Measurements from ENCODE around the gene C20orf144. TPM values are rescaled to one million over a fixed set of nuclear protein-coding genes. Genes with fewer than 3 reads are reported as not detected.

The C20orf144 gene
- total RNA-seq, 2 experiments from 2014 or later: 0.42 to 0.44 TPM

GRCh38 chr20:33701629-33702450 is 39.7 kb downstream of the C20orf144 start:
- Histone ChIP-seq H3K27ac (ENCODE audit: low read depth, low read length, poor library complexity, severe bottlenecking) (no peak overlapping the region), H3K4me2 (ENCODE audit: low read length) (no peak overlapping the region), H3K79me2 (ENCODE audit: insufficient read depth, low read depth, low read length) (no peaks in the 10 kb centered on the region), H4K20me1 (ENCODE audit: insufficient read depth, low read length) (no peaks in the 10 kb centered on the region), H2AFZ (ENCODE audit: low read length) (no peak overlapping the region), H3K9me2 (ENCODE audit: insufficient read depth, low read length) (no peaks in the 10 kb centered on the region), H3K4me1 (ENCODE audit: insufficient read depth, low read length, poor library complexity, severe bottlenecking) (peaks cover 5% of the 10 kb centered on the region), H3K9me3 (ENCODE audit: low read length) (no peaks in the 10 kb centered on the region), H3K36me3 (ENCODE audit: insufficient read depth, low read length) (no peaks in the 10 kb centered on the region), H3K4me3 (ENCODE audit: low read depth, low read length, poor library complexity, severe bottlenecking) (no peak overlapping the region)
- TF ChIP-seq EZH2phosphoT487 (IDR thresholded peaks at IDR 0.05; ENCODE audit: borderline replicate concordance, low read depth, low read length): no peak
- no peak for TF ChIP-seq CTCF (conservative IDR thresholded peaks at IDR 0.05; ENCODE audit: low read length)
- DNase-seq (ENCODE audit: low spot score): no peak
- ChIA-PET POLR2A (no interaction called here), CTCF (ENCODE audit: unreplicated experiment) (no interaction called here)
- intact Hi-C loops (cut with micrococcal nuclease; ENCODE audit: unreplicated experiment): no loop called here
- no TSS peak for BruUV-seq (replicated peaks)

- no peaks in the 10 kb centered on the region for H3K79me2 ChIP-seq (ENCODE audit: insufficient read depth, low read depth, low read length)
- no peak for DNase-seq (ENCODE audit: low spot score)
- TF ChIP-seq EZH2phosphoT487 (IDR thresholded peaks at IDR 0.05; ENCODE audit: borderline replicate concordance, low read depth, low read length): no peak
- no peaks in the 10 kb centered on the region for H3K9me2 ChIP-seq (ENCODE audit: insufficient read depth, low read length)
- H2AFZ ChIP-seq (ENCODE audit: low read length): no peak overlapping the region
- no peaks in the 10 kb centered on the region for H3K9me3 ChIP-seq (ENCODE audit: low read length)
- ChIA-PET CTCF (ENCODE audit: unreplicated experiment) (no interaction called here), POLR2A (no interaction called here)
- H3K27ac ChIP-seq (ENCODE audit: low read depth, low read length, poor library complexity, severe bottlenecking): no peak overlapping the region
- no peak overlapping the region for H3K4me2 ChIP-seq (ENCODE audit: low read length)
- peaks cover 5% of the 10 kb centered on the region for H3K4me1 ChIP-seq (ENCODE audit: insufficient read depth, low read length, poor library complexity, severe bottlenecking)
- H4K20me1 ChIP-seq (ENCODE audit: insufficient read depth, low read length): no peaks in the 10 kb centered on the region
- no peak overlapping the region for H3K4me3 ChIP-seq (ENCODE audit: low read depth, low read length, poor library complexity, severe bottlenecking)
- BruUV-seq (replicated peaks): no TSS peak
- no peaks in the 10 kb centered on the region for H3K36me3 ChIP-seq (ENCODE audit: insufficient read depth, low read length)
- intact Hi-C loops (cut with micrococcal nuclease; ENCODE audit: unreplicated experiment): no loop called here
Measured at GRCh38 chr20:33702861-33703260, 40.7 kb downstream of the C20orf144 start.

GRCh38 chr20:33703498-33704137 is 41.5 kb downstream of the C20orf144 start:
- no peaks in the 10 kb centered on the region for H4K20me1 ChIP-seq (ENCODE audit: insufficient read depth, low read length)
- ChIA-PET POLR2A (interaction anchor here (0.6 to 1.3 kb wide), 2 partner anchors 12 to 26 kb away, joined by 3 to 5 read pairs; no protein-coding TSS in a partner anchor), CTCF (ENCODE audit: unreplicated experiment) (no interaction called here)
- H3K9me3 ChIP-seq (ENCODE audit: low read length): no peaks in the 10 kb centered on the region
- no peaks in the 10 kb centered on the region for H3K36me3 ChIP-seq (ENCODE audit: insufficient read depth, low read length)
- intact Hi-C loops (cut with micrococcal nuclease; ENCODE audit: unreplicated experiment): no loop called here
- no peak for DNase-seq (ENCODE audit: low spot score)
- no peak overlapping the region for H3K4me3 ChIP-seq (ENCODE audit: low read depth, low read length, poor library complexity, severe bottlenecking)
- H2AFZ ChIP-seq (ENCODE audit: low read length): no peak overlapping the region
- no peak overlapping the region for H3K27ac ChIP-seq (ENCODE audit: low read depth, low read length, poor library complexity, severe bottlenecking)
- TF ChIP-seq EZH2phosphoT487 (IDR thresholded peaks at IDR 0.05; ENCODE audit: borderline replicate concordance, low read depth, low read length) (no peak), CTCF (conservative IDR thresholded peaks at IDR 0.05; ENCODE audit: low read length) (no peak)
- H3K4me1 ChIP-seq (ENCODE audit: insufficient read depth, low read length, poor library complexity, severe bottlenecking): peaks cover 5% of the 10 kb centered on the region
- no TSS peak for BruUV-seq (replicated peaks)
- no peaks in the 10 kb centered on the region for H3K9me2 ChIP-seq (ENCODE audit: insufficient read depth, low read length)
- H3K4me2 ChIP-seq (ENCODE audit: low read length): no peak overlapping the region
- H3K79me2 ChIP-seq (ENCODE audit: insufficient read depth, low read depth, low read length): no peaks in the 10 kb centered on the region
